Cardiac muscle cell (in vitro differentiated cells and primary cell): ENCODE data around the gene CAMKK1. TPM values are rescaled to one million over a fixed set of nuclear protein-coding genes. Genes with fewer than 3 reads are reported as not detected.
"Not testable (repeated sequence)": the region's sequence is repeated elsewhere in the genome, so short reads cannot be mapped to it uniquely, and the experiment has no call there.

Source experiments
- DNase-seq, 2 donors: peaks; one replicate each; pipeline versions ENCODE4 v3.0.0 to v3.0.0-alpha.2; 2010 to 2017; ENCODE audit warnings: low read depth in 1 of 2, low spot score in 1 of 2
- H3K27ac ChIP-seq: fragments of 200-600 bp; sonication (generic); 2 replicates; pipeline ENCODE4 v1.5.1; 2016
- H3K27me3 ChIP-seq: fragments of 200-600 bp; sonication (generic); 2 replicates; pipeline ENCODE4 v1.6.0; 2016; ENCODE audit warnings: control low read depth
- H3K36me3 ChIP-seq: fragments of 200-600 bp; sonication (generic); 2 replicates; pipeline ENCODE4 v1.5.1; 2016; ENCODE audit warnings: control low read depth
- H3K4me1 ChIP-seq: fragments of 200-600 bp; sonication (generic); 2 replicates; pipeline ENCODE4 v1.8.1; 2017; ENCODE audit warnings: low read depth, mild to moderate bottlenecking, mixed run types
- H3K4me3 ChIP-seq: fragments of 200-600 bp; sonication (generic); 2 replicates; pipeline ENCODE4 v1.5.1; 2016; ENCODE audit warnings: mild to moderate bottlenecking
- H3K9me3 ChIP-seq: fragments of 200-600 bp; sonication (generic); 2 replicates; pipeline ENCODE4 v1.5.1; 2017; ENCODE audit warnings: low read depth, mild to moderate bottlenecking, control low read depth
- polyA plus RNA-seq: library from polyadenylated mRNA; unstranded; fragments of >200 nt; fragmentation: Nextera tagmentation; extraction: Ambion mirVana; gene quantifications from 2 replicates; pipeline ENCODE4 v1.2.1, GENCODE V29; 2016
- total RNA-seq: library from RNA; depleted of rRNA; stranded (reverse); fragments of >200 nt; gene quantifications from 2 replicates; pipeline ENCODE4 v1.2.3, GENCODE V29; 2016
- TF ChIP-seq, protein P1 (sequence below): IDR thresholded peaks from 2 replicates; pipeline ENCODE4 v1.5.1; 2012; ENCODE audit warnings: low read depth, mild to moderate bottlenecking, low read length

The CAMKK1 gene
- total and polyA plus RNA-seq, 2 experiments from 2014 or later = 7.7 to 12.4 TPM

DNA sequence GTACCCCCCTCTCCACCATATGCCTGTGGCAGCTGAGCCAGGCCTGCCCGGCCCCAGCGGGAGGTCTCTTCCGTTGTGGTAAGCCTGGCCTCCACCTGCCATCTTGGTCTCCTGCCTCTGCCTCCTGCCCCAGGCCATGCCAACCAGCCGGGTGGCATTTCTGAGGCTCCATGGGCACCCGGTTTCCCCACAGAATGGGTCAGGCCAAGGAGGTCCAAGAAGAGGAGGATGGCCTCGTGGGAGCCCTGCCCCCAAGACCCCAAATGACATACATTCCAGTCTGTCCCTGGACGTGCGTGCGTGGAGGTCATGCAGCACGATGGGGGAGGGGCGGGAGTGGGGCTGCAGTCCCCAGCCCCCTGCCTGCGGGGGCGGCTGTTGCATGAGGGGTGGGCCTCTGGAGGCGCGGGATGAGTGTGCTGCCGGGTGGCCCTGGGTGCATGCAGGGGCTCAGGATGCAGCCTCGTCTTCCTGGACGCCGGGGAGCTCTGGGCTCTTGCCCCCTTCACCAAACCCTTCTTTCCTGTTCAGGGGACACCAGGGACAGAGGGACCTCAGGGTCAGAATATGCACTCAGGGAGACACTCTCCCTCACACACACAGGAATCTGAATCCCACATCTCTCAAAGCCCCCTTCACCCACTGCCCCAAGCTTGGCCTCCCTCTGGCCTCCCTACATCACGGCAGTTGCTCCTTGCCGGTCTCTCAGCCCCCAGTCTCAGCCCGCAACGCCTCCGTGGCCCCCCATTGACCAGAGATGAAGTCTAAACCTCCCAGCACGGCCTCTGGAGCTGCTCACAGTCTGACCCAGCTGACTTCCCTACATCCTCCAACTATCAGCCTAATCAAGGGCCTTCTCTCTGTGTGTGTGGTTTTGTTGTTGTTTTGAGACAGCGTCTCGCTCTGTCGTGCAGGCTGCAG lies 30.8 kb downstream of the CAMKK1 start:
- no peaks in the 10 kb centered on the region for H3K4me1 ChIP-seq
- H3K27me3 ChIP-seq = no peaks in the 10 kb centered on the region
- TF ChIP-seq, protein P1, sequence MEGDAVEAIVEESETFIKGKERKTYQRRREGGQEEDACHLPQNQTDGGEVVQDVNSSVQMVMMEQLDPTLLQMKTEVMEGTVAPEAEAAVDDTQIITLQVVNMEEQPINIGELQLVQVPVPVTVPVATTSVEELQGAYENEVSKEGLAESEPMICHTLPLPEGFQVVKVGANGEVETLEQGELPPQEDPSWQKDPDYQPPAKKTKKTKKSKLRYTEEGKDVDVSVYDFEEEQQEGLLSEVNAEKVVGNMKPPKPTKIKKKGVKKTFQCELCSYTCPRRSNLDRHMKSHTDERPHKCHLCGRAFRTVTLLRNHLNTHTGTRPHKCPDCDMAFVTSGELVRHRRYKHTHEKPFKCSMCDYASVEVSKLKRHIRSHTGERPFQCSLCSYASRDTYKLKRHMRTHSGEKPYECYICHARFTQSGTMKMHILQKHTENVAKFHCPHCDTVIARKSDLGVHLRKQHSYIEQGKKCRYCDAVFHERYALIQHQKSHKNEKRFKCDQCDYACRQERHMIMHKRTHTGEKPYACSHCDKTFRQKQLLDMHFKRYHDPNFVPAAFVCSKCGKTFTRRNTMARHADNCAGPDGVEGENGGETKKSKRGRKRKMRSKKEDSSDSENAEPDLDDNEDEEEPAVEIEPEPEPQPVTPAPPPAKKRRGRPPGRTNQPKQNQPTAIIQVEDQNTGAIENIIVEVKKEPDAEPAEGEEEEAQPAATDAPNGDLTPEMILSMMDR = no peak

GRCh38 chr17:3860939-3861700 lies 31.7 kb downstream of the CAMKK1 start:
- Histone ChIP-seq H3K4me1 (no peaks in the 10 kb centered on the region), H3K27ac (no peak overlapping the region), H3K4me3 (no peak overlapping the region), H3K36me3 (no peaks in the 10 kb centered on the region), H3K9me3 (no peaks in the 10 kb centered on the region), H3K27me3 (no peaks in the 10 kb centered on the region)
- TF ChIP-seq, protein P1 = no peak
- DNase-seq = no peak

More for the DNA sequence above, 30.8 kb downstream of the CAMKK1 start:
- Histone ChIP-seq H3K9me3 (no peaks in the 10 kb centered on the region), H3K4me3 (no peak overlapping the region), H3K36me3 (no peaks in the 10 kb centered on the region), H3K27ac (no peak overlapping the region)
- no peak for DNase-seq

DNA sequence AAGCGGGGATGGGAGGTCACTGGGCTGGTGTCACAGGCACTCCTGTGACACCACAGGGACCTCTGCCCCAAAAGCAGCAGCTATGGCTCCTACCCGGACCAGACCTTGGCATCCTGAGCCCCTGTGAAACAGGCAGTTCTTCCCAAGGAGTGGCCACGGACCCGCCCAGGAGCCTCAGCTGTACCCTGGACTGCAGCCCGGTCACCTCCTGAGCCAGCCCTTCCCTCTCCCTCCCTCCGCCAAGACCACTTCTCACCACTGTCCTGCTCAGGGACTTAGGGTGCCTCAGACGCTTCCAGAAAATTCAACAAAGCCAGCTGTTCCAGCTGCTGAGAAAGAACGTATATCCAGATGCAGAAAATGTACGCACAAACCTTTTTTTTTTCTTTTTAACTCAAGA lies 32.9 kb downstream of the CAMKK1 start:
- no peaks in the 10 kb centered on the region for H3K9me3 ChIP-seq
- H3K4me3 ChIP-seq = no peak overlapping the region
- DNase-seq = no peak
- TF ChIP-seq, protein P1 = no peak
- no peak overlapping the region for H3K27ac ChIP-seq
- H3K27me3 ChIP-seq = no peaks in the 10 kb centered on the region
- no peaks in the 10 kb centered on the region for H3K36me3 ChIP-seq
- no peaks in the 10 kb centered on the region for H3K4me1 ChIP-seq

DNA sequence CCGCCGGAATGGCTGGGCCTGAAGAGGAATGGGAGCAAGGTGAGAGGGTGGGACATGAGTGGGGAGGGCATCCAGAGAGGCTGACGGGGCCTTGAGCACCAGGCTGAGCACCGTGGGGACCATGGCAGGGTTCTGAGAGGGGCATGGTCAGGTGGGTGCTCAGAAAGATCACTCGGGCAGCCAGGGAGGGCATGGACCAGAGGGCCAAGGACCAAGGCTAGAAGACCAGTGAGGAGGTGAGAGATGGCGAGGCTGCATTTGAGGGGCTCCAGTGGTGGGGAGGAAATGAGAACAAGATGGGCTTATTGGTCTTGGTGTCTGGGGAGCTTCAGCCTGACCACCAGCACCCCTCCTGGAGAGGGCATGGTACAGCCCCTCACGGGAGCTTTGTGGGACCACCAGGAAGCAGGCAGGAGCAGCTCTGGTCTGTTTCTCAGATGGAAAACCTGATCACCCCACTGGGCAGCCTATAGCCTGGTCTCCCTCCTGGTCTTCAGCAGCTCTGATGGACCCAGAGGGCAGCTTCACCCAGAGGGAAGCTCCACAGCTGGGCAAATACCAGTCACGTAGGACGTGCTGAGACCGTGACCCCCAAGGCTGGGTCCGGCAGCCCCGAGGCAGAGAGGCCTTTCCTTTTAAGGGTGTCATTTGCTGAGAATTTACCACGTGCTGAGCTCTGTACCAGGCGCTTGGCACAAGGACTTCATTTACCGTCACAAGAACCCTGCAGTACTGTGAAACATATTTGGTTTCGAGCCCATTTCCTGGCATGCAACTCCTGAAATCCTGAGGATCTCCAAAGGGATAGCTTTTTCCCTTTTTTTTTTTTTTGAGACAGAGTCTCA lies 35.4 kb downstream of the CAMKK1 start:
- H3K27me3 ChIP-seq = no peaks in the 10 kb centered on the region
- no peaks in the 10 kb centered on the region for H3K36me3 ChIP-seq
- H3K4me3 ChIP-seq = no peak overlapping the region
- DNase-seq = no peak
- TF ChIP-seq, protein P1 = no peak
- H3K27ac ChIP-seq = no peak overlapping the region
- no peaks in the 10 kb centered on the region for H3K9me3 ChIP-seq
- no peaks in the 10 kb centered on the region for H3K4me1 ChIP-seq

DNA sequence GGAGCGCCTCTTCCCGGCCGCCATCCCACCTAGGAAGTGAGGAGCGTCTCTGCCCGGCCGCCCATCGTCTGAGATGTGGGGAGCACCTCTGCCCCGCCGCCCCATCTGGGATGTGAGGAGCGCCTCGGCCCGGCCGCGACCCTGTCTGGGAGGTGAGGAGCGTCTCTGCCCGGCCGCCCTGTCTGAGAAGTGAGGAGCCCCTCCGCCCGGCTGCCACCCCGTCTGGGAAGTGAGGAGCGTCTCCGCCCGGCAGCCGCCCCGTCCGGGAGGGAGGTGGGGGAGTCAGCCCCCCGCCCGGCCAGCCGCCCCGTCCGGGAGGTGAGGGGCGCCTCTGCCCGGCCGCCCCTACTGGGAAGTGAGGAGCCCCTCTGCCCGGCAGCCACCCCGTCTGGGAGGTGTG lies 38.6 kb downstream of the CAMKK1 start:
- not testable (repeated sequence) for H3K4me3 ChIP-seq, H3K9me3 ChIP-seq, H3K27me3 ChIP-seq, DNase-seq, H3K4me1 ChIP-seq, H3K27ac ChIP-seq, H3K36me3 ChIP-seq
